Measurements from ENCODE around the gene CFAP100.

GRCh38 chr3:126465928-126466544 is 71.3 kb downstream of the CFAP100 start:
- TF ChIP-seq YY1 (IDR thresholded peaks at IDR 0.05; ENCODE audit: insufficient read depth, insufficient read length) (no peak), ZNF274 (IDR thresholded peaks at IDR 0.05; ENCODE audit: low read depth, low read length) (no peak), SUZ12 (IDR thresholded peaks at IDR 0.05; ENCODE audit: extremely low read depth, insufficient read depth, insufficient read length) (no peak)
